Activated effector memory CD4-positive, alpha-beta T cell treated with anti-CD3 and anti-CD28 coated beads, Interleukin-2, amount 50 U/mL, for 16 hours (primary cell): Measurements from ENCODE around the gene ELANE.

Experiments used
- DNase-seq: peaks from one replicate; pipeline ENCODE4 v3.0.0-alpha.2; 2020

ELANE gene

DNA sequence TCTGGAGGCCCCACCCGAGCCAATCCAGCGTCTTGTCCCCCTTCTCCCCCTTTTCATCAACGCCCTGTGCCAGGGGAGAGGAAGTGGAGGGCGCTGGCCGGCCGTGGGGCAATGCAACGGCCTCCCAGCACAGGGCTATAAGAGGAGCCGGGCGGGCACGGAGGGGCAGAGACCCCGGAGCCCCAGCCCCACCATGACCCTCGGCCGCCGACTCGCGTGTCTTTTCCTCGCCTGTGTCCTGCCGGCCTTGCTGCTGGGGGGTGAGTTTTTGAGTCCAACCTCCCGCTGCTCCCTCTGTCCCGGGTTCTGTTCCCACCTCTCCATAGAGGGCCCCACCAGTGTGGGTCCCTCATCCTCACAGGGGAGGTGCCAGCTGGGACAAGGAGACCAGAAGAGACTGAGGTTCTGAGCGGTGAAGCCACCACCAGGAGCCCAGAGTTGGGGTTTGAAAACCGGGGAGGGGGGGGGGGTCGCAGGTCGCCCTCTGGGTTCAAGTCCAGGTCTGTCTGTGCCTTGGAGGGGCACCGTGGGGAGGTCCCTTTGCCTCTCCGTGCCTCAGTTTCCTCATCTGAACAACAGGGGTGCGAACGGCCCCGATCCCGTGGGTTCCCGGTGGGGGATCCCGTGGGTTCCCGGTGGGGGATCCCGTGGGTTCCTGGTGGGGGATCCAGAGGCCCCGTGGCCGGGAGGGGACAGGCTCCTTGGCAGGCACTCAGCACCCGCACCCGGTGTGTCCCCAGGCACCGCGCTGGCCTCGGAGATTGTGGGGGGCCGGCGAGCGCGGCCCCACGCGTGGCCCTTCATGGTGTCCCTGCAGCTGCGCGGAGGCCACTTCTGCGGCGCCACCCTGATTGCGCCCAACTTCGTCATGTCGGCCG is at the start of gene ELANE:
ELANE (plus strand) TSS at position 168 of the 878 bp plus-strand sequence; CDS start at position 194, 26 bp downstream.
- DNase-seq: no peak

- DNase-seq: no peak
These were observed 49.5 kb upstream of the ELANE start for GRCh38 chr19:802498-803098.

- no peak for DNase-seq
These were observed 49.0 kb upstream of the ELANE start for GRCh38 chr19:803099-803561.

- no peak for DNase-seq
These were observed 48.3 kb upstream of the ELANE start for GRCh38 chr19:803686-804418.

DNA sequence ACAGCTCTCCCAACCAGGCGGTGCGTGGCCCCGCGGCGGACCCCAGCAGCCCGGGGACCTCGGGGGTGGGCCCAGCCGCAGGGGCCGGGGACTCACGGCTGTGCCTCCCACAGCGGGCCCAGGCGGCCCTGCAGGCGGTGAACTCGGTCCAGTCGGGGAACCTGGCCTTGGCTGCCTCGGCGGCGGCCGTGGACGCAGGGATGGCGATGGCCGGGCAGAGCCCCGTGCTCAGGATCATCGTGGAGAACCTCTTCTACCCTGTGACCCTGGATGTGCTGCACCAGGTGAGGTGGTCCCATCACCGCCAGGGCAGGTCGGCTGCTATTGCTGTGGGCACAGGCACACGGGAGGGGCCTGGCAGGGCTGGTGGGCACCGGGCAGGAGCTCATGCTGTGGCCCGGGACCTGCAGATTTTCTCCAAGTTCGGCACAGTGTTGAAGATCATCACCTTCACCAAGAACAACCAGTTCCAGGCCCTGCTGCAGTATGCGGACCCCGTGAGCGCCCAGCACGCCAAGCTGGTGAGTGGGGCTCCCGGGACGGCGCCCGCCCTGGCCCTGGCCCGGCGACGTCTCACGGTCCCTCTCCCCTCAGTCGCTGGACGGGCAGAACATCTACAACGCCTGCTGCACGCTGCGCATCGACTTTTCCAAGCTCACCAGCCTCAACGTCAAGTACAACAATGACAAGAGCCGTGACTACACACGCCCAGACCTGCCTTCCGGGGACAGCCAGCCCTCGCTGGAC is 47.5 kb upstream of the ELANE start:
- no peak for DNase-seq

- no peak for DNase-seq
These were observed 46.9 kb upstream of the ELANE start for GRCh38 chr19:805166-805551.

- DNase-seq: no peak
These were observed 46.2 kb upstream of the ELANE start for GRCh38 chr19:805600-806550.

DNA sequence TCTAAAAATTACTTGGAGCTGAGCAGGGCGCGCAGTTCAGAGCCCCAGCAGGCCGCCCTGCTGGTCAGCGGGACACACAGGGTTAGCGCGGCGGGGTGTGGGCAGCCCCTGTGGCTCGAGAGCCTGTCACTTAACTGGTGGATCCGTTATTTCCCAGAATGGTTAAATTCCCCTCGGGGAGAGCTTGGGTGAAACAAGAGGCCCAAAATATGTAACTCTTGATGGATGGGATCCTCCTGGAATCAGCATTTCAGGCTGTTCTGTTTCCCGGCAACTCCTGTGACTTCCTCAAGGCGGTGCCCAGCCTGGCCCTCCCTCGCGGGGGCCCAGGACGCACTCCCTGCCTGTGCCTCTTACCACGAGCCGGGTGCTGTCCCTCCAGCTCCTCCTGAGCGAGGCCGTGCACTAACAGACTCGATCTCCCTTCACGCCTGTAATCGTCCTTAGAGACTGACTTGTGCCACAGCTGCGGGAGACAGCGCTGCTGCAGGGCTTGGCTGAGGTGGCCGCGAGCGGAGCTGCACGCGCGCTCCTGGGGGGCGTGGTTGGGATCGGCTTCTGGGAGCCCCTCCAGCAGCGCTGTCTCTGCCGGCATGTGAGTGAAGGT is 45.2 kb upstream of the ELANE start:
- DNase-seq: no peak

DNA sequence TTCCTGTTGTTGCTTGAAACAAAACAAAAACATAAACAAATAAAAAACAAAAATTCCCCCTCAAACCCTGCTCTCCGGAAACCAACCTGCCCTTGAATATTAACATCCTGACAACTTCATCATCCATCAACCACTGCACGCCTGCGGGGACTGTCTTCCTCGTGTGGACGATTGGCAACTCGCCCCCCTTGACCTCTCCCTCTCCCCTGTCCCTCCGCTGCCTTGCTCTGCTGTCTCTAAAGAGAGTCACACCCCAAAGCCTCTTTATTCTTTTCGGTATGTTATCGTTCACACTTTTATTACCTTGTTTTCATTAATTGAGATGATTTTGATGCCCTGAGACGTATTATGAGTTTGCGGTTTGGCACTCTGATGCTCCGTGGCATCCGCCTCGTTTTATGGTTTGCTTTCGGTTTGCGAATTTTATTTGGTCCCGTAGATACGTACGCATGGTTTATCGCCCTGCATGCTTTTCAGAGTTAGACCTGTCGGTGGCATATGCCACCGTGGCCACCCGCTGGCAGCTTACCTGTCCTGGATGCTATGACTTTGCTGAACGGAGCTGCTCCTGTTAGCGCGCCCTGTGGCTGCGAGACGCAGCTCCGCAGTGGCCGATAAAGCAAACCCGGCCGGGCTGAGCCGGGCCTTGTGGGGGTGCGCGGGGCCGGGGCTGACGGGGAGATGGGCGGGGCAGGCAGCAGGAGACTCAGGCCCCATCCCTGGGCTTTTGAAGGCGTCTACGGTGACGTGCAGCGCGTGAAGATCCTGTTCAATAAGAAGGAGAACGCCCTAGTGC is 44.3 kb upstream of the ELANE start:
- DNase-seq: no peak

GRCh38 chr19:808423-808775 is 43.7 kb upstream of the ELANE start:
- DNase-seq: no peak

DNA sequence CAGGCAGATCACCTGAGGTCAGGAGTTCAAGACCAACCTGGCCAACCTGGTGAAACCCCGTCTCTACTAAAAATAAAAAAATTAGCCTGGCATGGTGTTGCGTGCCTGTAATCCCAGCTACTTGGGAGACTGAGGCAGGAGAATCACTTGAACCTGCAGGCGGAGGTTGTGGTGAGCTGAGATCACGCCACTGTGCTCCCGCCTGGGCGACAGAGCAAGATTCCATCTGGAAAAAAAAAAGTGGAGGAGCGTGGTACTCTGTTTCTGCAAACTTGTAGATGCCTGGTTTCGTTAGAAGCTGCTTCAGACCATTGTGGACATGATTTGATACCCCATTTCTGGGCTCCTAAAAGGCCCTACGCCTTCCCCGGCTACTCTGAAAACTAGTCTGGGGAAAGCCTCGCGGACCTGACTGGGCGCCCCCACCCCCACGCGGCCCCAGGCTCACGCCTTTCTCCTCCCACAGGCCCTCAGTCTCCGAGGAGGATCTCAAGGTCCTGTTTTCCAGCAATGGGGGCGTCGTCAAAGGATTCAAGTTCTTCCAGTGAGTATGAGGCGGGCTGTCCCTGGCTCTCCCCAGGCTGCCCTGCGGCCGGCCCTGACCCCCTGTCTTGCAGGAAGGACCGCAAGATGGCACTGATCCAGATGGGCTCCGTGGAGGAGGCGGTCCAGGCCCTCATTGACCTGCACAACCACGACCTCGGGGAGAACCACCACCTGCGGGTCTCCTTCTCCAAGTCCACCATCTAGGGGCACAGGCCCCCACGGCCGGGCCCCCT is 41.8 kb upstream of the ELANE start:
- DNase-seq: no peak

DNA sequence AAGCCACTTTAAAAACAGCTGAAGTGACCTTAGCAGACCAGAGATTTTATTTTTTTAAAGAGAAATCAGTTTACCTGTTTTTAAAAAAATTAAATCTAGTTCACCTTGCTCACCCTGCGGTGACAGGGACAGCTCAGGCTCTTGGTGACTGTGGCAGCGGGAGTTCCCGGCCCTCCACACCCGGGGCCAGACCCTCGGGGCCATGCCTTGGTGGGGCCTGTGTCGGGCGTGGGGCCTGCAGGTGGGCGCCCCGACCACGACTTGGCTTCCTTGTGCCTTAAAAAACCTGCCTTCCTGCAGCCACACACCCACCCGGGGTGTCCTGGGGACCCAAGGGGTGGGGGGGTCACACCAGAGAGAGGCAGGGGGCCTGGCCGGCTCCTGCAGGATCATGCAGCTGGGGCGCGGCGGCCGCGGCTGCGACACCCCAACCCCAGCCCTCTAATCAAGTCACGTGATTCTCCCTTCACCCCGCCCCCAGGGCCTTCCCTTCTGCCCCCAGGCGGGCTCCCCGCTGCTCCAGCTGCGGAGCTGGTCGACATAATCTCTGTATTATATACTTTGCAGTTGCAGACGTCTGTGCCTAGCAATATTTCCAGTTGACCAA is 41.1 kb upstream of the ELANE start:
- no peak for DNase-seq

GRCh38 chr19:811506-812048 is 40.5 kb upstream of the ELANE start:
- DNase-seq: no peak

DNA sequence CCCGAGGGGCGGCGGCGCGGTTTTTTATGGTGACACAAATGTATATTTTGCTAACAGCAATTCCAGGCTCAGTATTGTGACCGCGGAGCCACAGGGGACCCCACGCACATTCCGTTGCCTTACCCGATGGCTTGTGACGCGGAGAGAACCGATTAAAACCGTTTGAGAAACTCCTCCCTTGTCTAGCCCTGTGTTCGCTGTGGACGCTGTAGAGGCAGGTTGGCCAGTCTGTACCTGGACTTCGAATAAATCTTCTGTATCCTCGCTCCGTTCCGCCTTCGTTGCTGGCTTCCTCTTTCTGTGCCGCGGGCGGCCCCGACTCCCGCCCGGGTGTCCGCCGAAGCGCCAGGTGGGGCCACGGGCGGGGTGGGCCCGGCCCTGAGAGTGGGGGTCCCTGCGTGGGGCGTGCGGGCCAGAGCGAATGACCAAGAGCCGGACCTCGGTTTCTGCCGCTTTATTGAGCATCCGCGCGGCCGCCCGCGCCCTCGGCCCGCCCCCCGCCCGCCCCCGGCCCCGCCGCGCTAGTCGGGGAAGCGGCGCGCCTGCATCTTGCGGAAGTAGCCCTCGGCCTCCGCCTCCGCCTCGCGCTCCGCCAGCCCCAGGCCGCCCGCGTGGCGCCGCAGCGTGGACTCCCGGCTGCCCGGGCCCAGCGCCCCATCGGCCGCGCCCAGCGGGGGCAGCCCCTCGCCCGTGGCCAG is 39.9 kb upstream of the ELANE start:
- no peak for DNase-seq

GRCh38 chr19:812747-813218 is 39.3 kb upstream of the ELANE start:
- DNase-seq: no peak

GRCh38 chr19:813219-814151 is 38.6 kb upstream of the ELANE start:
- no peak for DNase-seq
